Cardiac atrium fibroblast (primary cell): ENCODE results near the gene SH2D2A. TPM values are rescaled to one million over a fixed set of nuclear protein-coding genes. Genes with fewer than 3 reads are reported as not detected.

ENCODE experiments used
- total RNA-seq: library from RNA; depleted of rRNA; stranded (reverse); fragments of >200 nt; gene quantifications from 2 replicates; pipeline ENCODE4 v1.2.3, GENCODE V29; 2015

Gene SH2D2A
- 0.18 TPM in 1 of 2 replicates, not detected in the other for total RNA-seq

GRCh38 chr1:156816561-156817328, at the start of gene SH2D2A:
Gene SH2D2A (minus strand): TSS chr1:156816848. CDS start chr1:156816708, 140 bp downstream.

GRCh38 chr1:156860628-156861423, 44.2 kb upstream of the SH2D2A start, which contains the start of gene NTRK1:
Gene NTRK1 (plus strand): TSS chr1:156860865. CDS start chr1:156860935, 70 bp downstream.

GRCh38 chr1:156858959-156859522, 42.4 kb upstream of the SH2D2A start, which contains the start of gene INSRR:
Gene INSRR (minus strand): TSS chr1:156859117. CDS start chr1:156858621, 496 bp downstream.

GRCh38 chr1:156767101-156767878, 49.4 kb downstream of the SH2D2A start, which contains the start of gene PRCC:
Gene PRCC (plus strand): TSS chr1:156767535. CDS start chr1:156767772, 237 bp downstream.

Other genes starting within 250 kb of the SH2D2A start
- 4.3 and 5.5 TPM in 2 replicates for gene IQGAP3, start 244.3 kb downstream of the SH2D2A start, total RNA-seq
- not detected in 2 replicates for gene TTC24, start 237.1 kb downstream of the SH2D2A start, total RNA-seq
- 50.9 and 61.9 TPM in 2 replicates for gene NAXE, start 225.1 kb downstream of the SH2D2A start, total RNA-seq
- gene GPATCH4, start 215.4 kb downstream of the SH2D2A start, total RNA-seq = 5.8 and 13.0 TPM in 2 replicates
- gene HAPLN2, start 197.4 kb downstream of the SH2D2A start, total RNA-seq = 2.3 TPM in 1 of 2 replicates, not detected in the other
- not detected in 2 replicates for gene BCAN, start 174.7 kb downstream of the SH2D2A start, total RNA-seq
- 27.6 and 30.3 TPM in 2 replicates for gene NES, start 139.4 kb downstream of the SH2D2A start, total RNA-seq
- gene CRABP2, start 111.3 kb downstream of the SH2D2A start, total RNA-seq = 2.1 and 2.5 TPM in 2 replicates
- gene METTL25B, start 88.4 kb downstream of the SH2D2A start, total RNA-seq = 6.5 and 11.6 TPM in 2 replicates
- 13.7 and 18.0 TPM in 2 replicates for gene ISG20L2, start 88.1 kb downstream of the SH2D2A start, total RNA-seq
- 61.2 and 66.1 TPM in 2 replicates for gene MRPL24, start 75.8 kb downstream of the SH2D2A start, total RNA-seq
- 134 and 156 TPM in 2 replicates for gene HDGF, start 65.2 kb downstream of the SH2D2A start, total RNA-seq
- 39.7 and 47.3 TPM in 2 replicates for gene PRCC, start 49.3 kb downstream of the SH2D2A start, total RNA-seq
- not detected in 2 replicates for gene INSRR, start 42.3 kb upstream of the SH2D2A start, total RNA-seq
- gene NTRK1, start 44.0 kb upstream of the SH2D2A start, total RNA-seq = 0.16 TPM in 1 of 2 replicates, not detected in the other
- gene PEAR1, start 76.9 kb upstream of the SH2D2A start, total RNA-seq = 16.7 and 19.3 TPM in 2 replicates
- not detected in 2 replicates for gene LRRC71, start 103.8 kb upstream of the SH2D2A start, total RNA-seq
- 17.7 and 21.2 TPM in 2 replicates for gene ARHGEF11, start 228.9 kb upstream of the SH2D2A start, total RNA-seq